ENCODE results near the gene HLCS.

DNA sequence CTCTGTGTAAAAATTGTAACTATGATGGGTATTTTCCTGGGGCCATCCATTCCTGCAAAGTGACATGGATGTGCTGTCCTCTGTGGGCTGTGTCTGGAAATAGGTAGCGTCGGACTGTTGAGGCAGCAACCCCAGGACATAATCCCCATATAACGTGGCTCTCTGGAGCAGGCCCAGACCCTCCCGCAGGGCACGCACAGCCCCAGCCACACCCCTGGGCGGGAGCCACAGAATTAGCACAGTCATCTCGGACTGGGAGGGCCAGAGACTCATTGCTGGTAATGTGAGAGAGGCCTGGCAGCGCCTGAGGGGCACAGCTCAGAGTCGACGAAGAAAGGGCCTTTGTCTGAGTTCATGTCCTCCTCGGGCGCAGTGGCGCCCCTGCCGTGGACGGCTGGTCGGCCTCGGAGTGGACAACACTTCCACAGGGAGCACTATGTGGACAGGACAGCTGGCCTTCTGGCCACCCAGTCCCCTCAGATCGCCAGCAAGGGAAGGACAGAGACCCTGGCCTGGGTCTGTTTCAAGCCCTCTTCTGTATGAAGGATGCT lies 247.4 kb downstream of the HLCS start:
- TF ChIP-seq, protein P1, sequence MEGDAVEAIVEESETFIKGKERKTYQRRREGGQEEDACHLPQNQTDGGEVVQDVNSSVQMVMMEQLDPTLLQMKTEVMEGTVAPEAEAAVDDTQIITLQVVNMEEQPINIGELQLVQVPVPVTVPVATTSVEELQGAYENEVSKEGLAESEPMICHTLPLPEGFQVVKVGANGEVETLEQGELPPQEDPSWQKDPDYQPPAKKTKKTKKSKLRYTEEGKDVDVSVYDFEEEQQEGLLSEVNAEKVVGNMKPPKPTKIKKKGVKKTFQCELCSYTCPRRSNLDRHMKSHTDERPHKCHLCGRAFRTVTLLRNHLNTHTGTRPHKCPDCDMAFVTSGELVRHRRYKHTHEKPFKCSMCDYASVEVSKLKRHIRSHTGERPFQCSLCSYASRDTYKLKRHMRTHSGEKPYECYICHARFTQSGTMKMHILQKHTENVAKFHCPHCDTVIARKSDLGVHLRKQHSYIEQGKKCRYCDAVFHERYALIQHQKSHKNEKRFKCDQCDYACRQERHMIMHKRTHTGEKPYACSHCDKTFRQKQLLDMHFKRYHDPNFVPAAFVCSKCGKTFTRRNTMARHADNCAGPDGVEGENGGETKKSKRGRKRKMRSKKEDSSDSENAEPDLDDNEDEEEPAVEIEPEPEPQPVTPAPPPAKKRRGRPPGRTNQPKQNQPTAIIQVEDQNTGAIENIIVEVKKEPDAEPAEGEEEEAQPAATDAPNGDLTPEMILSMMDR (IDR thresholded peaks at IDR 0.05; ENCODE audit: insufficient read depth, low read length, poor library complexity, severe bottlenecking): no peak
- no peak for TF ChIP-seq EZH2phosphoT487 (conservative IDR thresholded peaks at IDR 0.05; ENCODE audit: low read length)

All from SU-DHL-6 (cell line).